ENCODE data around the gene SFPQ.
"Not testable (repeated sequence)": the region's sequence is repeated elsewhere in the genome, so short reads cannot be mapped to it uniquely, and the experiment has no call there.

- not testable (repeated sequence) for TF ChIP-seq CTCF, EP300, POLR2A (IDR thresholded peaks at IDR 0.05)
These were observed 55.4 kb downstream of the SFPQ start for GRCh38 chr1:35137590-35137989.

All from upper lobe of left lung (tissue), 4 donors.